Measurements from ENCODE around the gene HMGB4.

GRCh38 chr1:33837635-33838034 lies 26.2 kb upstream of the HMGB4 start:
- TF ChIP-seq CTCF (conservative IDR thresholded peaks at IDR 0.05 in 1 of 2, IDR thresholded peaks at IDR 0.05 in 1 of 2; ENCODE audit: low read depth in 1 of 2, low read length in 2 of 2): no peak
- TF ChIP-seq EZH2 (IDR thresholded peaks at IDR 0.05; ENCODE audit: low read length, missing control alignments): no peak
